Measurements from ENCODE around the gene P4HA3. TPM values are rescaled to one million over a fixed set of nuclear protein-coding genes. Genes with fewer than 3 reads are reported as not detected.
A peak's percentile ranks its signal among the peaks of the same experiment; 100 is the strongest.

Gene P4HA3
- total RNA-seq, 4 donors from 2014 or later: 1.4 TPM; not detected in 3

GRCh38 chr11:74282914-74283371 is 28.5 kb downstream of the P4HA3 start:
- no peaks in the 10 kb centered on the region for H3K9me3 ChIP-seq
- 57 to 64% methylated on average over 5 of the region's 5 CpGs for WGBS, 2 donors
- no peaks in the 10 kb centered on the region for H3K36me3 ChIP-seq
- DNase-seq (ENCODE audit: low spot score in 2 of 2): no peak
- TF ChIP-seq CTCF (IDR thresholded peaks at IDR 0.05): no peak
- no peak overlapping the region for H3K4me3 ChIP-seq
- no peaks in the 10 kb centered on the region for H3K27me3 ChIP-seq
- H3K27ac ChIP-seq: no peak overlapping the region
- H3K4me1 ChIP-seq: peaks cover 0 to 2% (median 0%) of the 10 kb centered on the region in 4 donors

DNA sequence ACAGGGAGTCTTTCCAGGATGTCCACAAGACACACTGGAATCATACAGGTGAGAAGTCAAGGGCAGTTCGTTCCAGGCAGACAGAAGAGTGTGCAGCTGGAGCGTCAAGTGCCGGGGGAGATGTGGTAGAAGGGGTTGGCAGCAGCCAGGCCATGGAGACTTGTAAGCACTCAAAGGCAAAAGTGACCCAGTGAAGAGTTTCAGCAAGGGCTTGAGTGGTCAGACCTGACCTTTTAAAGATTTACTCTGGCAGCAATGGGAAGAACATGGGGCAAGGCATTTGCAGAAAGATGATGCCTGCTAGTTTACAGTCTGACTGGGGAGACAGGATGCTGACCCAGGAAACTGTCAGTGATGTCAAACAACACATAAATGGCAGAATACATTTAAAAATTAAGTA is 29.0 kb downstream of the P4HA3 start:
- no peak for TF ChIP-seq POLR2A (IDR thresholded peaks at IDR 0.05)
- WGBS, 2 donors: 76 to 86% methylated on average over 3 of the region's 3 CpGs
- Histone ChIP-seq H3K27me3 (no peaks in the 10 kb centered on the region), H3K27ac (no peak overlapping the region), H3K9me3 (no peaks in the 10 kb centered on the region), H3K4me1 (no peaks in the 10 kb centered on the region), H3K4me3 (no peak overlapping the region), H3K36me3 (no peaks in the 10 kb centered on the region)
- no peak for DNase-seq (ENCODE audit: low spot score in 2 of 2)

GRCh38 chr11:74280494-74280893 is 30.9 kb downstream of the P4HA3 start:
- Histone ChIP-seq H3K9me3 (no peaks in the 10 kb centered on the region), H3K4me1 (no peaks in the 10 kb centered on the region), H3K36me3 (no peaks in the 10 kb centered on the region), H3K27ac (no peak overlapping the region), H3K4me3 (no peak overlapping the region), H3K27me3 (no peaks in the 10 kb centered on the region)
- no peak for TF ChIP-seq EP300 (IDR thresholded peaks at IDR 0.05)
- TF ChIP-seq CTCF (IDR thresholded peaks at IDR 0.05): no peak
- TF ChIP-seq POLR2A (IDR thresholded peaks at IDR 0.05): no peak
- DNase-seq (ENCODE audit: low spot score in 2 of 2): no peak

DNA sequence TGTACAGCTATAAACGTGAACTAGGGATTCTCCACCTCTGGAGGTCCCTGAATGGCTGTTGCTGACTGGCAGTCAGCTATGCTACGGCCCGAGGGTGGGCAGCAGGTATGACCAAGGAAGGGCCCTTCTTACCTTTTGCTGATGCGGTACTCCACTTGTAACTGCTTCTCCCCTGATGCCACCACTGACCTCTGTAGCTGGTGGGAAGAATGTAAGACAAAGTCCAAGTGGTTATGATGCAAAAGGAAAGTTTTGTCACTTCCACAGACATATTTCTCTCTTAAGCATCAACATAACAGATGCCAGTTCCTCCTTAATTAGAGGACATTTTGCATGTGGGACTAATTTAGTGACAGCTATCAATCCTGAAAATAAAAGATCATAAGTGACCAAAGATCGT is 32.2 kb downstream of the P4HA3 start:
- Histone ChIP-seq H3K9me3 (no peaks in the 10 kb centered on the region), H3K4me3 (no peak overlapping the region), H3K27ac (peak overlapping the region in 1 of 4 donors; percentile 17), H3K36me3 (no peaks in the 10 kb centered on the region), H3K4me1 (no peaks in the 10 kb centered on the region), H3K27me3 (no peaks in the 10 kb centered on the region)
- WGBS, 2 donors: 78 to 82% methylated on average over 5 of the region's 5 CpGs
- no peak for DNase-seq (ENCODE audit: low spot score in 2 of 2)
- TF ChIP-seq POLR2A (IDR thresholded peaks at IDR 0.05) (no peak), CTCF (IDR thresholded peaks at IDR 0.05) (no peak), EP300 (IDR thresholded peaks at IDR 0.05) (no peak)

DNA sequence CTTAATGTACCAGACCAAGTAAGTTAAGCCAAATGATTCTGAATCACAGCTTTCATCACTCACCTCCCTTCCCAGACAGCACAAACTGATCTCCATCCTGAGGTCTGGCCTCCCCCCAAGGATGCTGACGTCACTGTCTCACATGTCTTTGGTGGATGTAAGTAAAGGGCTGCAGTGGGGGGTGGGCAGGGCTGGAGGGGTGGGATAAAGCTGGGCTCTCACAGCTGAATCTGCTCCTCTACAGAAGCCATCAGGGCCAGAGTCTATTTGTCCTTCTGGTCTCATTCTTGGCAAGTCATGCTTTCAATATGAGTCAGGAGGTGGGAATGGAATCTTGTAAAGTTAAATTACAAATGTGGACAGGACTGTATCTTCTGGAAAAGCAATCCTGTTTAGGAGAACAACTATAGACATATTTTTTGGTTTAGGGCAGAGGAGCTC is 32.7 kb downstream of the P4HA3 start:
- no peaks in the 10 kb centered on the region for H3K9me3 ChIP-seq
- no peaks in the 10 kb centered on the region for H3K4me1 ChIP-seq
- H3K27me3 ChIP-seq: no peaks in the 10 kb centered on the region
- peak in 1 of 2 donors; percentile 47 for DNase-seq (ENCODE audit: low spot score in 2 of 2)
- no peak overlapping the region for H3K4me3 ChIP-seq
- TF ChIP-seq EP300 (IDR thresholded peaks at IDR 0.05) (no peak), CTCF (IDR thresholded peaks at IDR 0.05) (no peak), POLR2A (IDR thresholded peaks at IDR 0.05) (no peak)
- H3K36me3 ChIP-seq: no peaks in the 10 kb centered on the region
- peak overlapping the region in 1 of 4 donors; percentile 17 for H3K27ac ChIP-seq
- 67 to 69% methylated on average over 1 of the region's 1 CpG for WGBS, 2 donors

DNA sequence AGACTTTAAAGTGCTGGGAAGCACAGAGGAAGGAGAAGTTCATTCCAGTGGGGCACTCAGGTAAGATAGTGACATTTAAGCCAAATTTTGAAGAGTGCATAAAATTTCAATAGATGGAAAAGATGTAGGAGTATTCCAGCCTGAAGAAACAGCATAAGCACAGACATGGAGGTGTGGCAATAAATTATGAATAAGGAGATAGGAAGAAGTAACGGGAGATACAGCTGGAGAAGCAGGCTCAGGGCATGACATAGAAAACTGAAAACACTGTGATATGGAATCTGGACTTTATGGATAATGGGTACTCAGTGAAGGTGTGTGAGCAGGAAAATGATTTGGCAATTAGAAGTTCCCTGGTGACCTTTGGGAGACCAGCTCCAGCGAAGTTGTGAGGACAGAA is 33.3 kb downstream of the P4HA3 start:
- DNase-seq (ENCODE audit: low spot score in 2 of 2): no peak
- Histone ChIP-seq H3K27me3 (no peaks in the 10 kb centered on the region), H3K27ac (no peak overlapping the region), H3K9me3 (no peaks in the 10 kb centered on the region), H3K36me3 (no peaks in the 10 kb centered on the region), H3K4me1 (no peaks in the 10 kb centered on the region), H3K4me3 (no peak overlapping the region)
- TF ChIP-seq POLR2A (IDR thresholded peaks at IDR 0.05) (no peak), CTCF (IDR thresholded peaks at IDR 0.05) (no peak), EP300 (IDR thresholded peaks at IDR 0.05) (no peak)
- 83 to 87% methylated on average over 2 of the region's 2 CpGs for WGBS, 2 donors
